ENCODE data around the gene HPS1. TPM values are rescaled to one million over a fixed set of nuclear protein-coding genes. Genes with fewer than 3 reads are reported as not detected.

The HPS1 gene
- total and polyA plus RNA-seq, 2 of the 4 experiments (the other 2 are of a cell fraction): 14.0 to 55.2 TPM

- H4K8ac ChIP-seq (ENCODE audit: low read depth in 2 of 2, low read length in 2 of 2): no peak overlapping the region; a peak in 1 of 4 replicates
- POLR2A ChIA-PET (ENCODE audit: unreplicated experiment): interaction anchor here (0.5 kb wide), 1 partner anchor 1012 kb away, joined by 4 read pairs; no protein-coding TSS in a partner anchor
- no peak for TF ChIP-seq CHD1 (IDR thresholded peaks at IDR 0.05; ENCODE audit: low read depth, low read length)
- no peak for TF ChIP-seq MAZ (IDR thresholded peaks at IDR 0.05; ENCODE audit: borderline replicate concordance, low read depth, low read length)
- TF ChIP-seq, protein P1, sequence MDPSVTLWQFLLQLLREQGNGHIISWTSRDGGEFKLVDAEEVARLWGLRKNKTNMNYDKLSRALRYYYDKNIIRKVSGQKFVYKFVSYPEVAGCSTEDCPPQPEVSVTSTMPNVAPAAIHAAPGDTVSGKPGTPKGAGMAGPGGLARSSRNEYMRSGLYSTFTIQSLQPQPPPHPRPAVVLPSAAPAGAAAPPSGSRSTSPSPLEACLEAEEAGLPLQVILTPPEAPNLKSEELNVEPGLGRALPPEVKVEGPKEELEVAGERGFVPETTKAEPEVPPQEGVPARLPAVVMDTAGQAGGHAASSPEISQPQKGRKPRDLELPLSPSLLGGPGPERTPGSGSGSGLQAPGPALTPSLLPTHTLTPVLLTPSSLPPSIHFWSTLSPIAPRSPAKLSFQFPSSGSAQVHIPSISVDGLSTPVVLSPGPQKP (IDR thresholded peaks at IDR 0.05; ENCODE audit: borderline replicate concordance, low read depth, low read length): no peak
- TF ChIP-seq NFE2L2 (IDR thresholded peaks at IDR 0.05; ENCODE audit: low read depth, low read length): no peak
- TF ChIP-seq RFX5 (IDR thresholded peaks at IDR 0.05; ENCODE audit: low read depth, low read length): no peak
- TF ChIP-seq CTCF (conservative IDR thresholded peaks at IDR 0.05; ENCODE audit: low read depth, low read length): no peak
- no peak for TF ChIP-seq RAD21 (IDR thresholded peaks at IDR 0.05; ENCODE audit: low read length)
- no peak for TF ChIP-seq RCOR1 (IDR thresholded peaks at IDR 0.05; ENCODE audit: insufficient replicate concordance, low read length)
- TF ChIP-seq SMC3 (IDR thresholded peaks at IDR 0.05; ENCODE audit: low read depth, low read length): no peak
- TF ChIP-seq MXI1 (IDR thresholded peaks at IDR 0.05; ENCODE audit: borderline replicate concordance, low read depth, low read length): no peak
- no peak for TF ChIP-seq MAFK (IDR thresholded peaks at IDR 0.05; ENCODE audit: low read depth, low read length)
- TF ChIP-seq USF2 (IDR thresholded peaks at IDR 0.05; ENCODE audit: low read depth, low read length): no peak
- TF ChIP-seq CEBPB (IDR thresholded peaks at IDR 0.05; ENCODE audit: low read depth, low read length): no peak
- TF ChIP-seq FOS (IDR thresholded peaks at IDR 0.05; ENCODE audit: low read depth, low read length): no peak
- TF ChIP-seq BHLHE40 (IDR thresholded peaks at IDR 0.05; ENCODE audit: low read depth, low read length): no peak
Measured at GRCh38 chr10:98411768-98412167, 35.0 kb downstream of the HPS1 start.

More at GRCh38 chr10:98411768-98412167, 35.0 kb downstream of the HPS1 start:
- Histone ChIP-seq H4K91ac (ENCODE audit: insufficient read depth, low read depth, low read length) (0 out of 2 replicates have a peak overlapping the region, but pooled peaks have one; percentile 5), H4K20me1 (ENCODE audit: insufficient read depth, low read length) (peaks cover 8% of the 10 kb centered on the region; the same call in 1 of the 2 replicates), H2AK5ac (ENCODE audit: low read depth, low read length) (no peak overlapping the region), H3K9me3 (ENCODE audit: control insufficient read depth, insufficient read depth, low read length) (no peaks in the 10 kb centered on the region), H3K56ac (ENCODE audit: extremely low read depth, insufficient read depth, low read length) (no peak overlapping the region), H3K14ac (replicated peaks; ENCODE audit: low read depth, low read length) (0 out of 2 replicates have a peak overlapping the region, but pooled peaks have one; percentile 4), H3K18ac (ENCODE audit: low read depth, low read length) (peak overlapping the region; percentile 20), H4K5ac (ENCODE audit: low read depth, low read length) (no peak overlapping the region), H3K79me1 (ENCODE audit: low read depth in 1 of 2, low read length in 2 of 2) (peaks cover 14 to 43% of the 10 kb centered on the region in 2 experiments; a peak in 3 of 4 replicates), H2AK9ac (replicated peaks; ENCODE audit: low read depth, low read length, poor library complexity) (peak overlapping the region; percentile 51), H2BK15ac (ENCODE audit: low read depth, low read length) (0 out of 3 replicates have a peak overlapping the region, but pooled peaks have one; percentile 14), H3K9ac (ENCODE audit: low read depth, low read length) (no peak overlapping the region), H3K4me2 (ENCODE audit: low read depth, low read length) (peak overlapping the region; percentile 9; the same call in 1 of the 2 replicates), H3K27ac (ENCODE audit: insufficient read depth, low read length) (peak overlapping the region; percentile 42; the same call in 1 of the 2 replicates), H2BK5ac (ENCODE audit: low read depth, low read length, poor library complexity, severe bottlenecking) (no peak overlapping the region), H3K27me3 (ENCODE audit: control insufficient read depth, insufficient read depth, low read length) (no peaks in the 10 kb centered on the region), H3K4me1 (ENCODE audit: control insufficient read depth, insufficient read depth, low read length) (peaks cover 30% of the 10 kb centered on the region), H2AFZ (replicated peaks; ENCODE audit: low read length, poor library complexity) (peak overlapping the region; percentile 55), H3K4me3 (ENCODE audit: insufficient read depth, low read depth, low read length) (no peak overlapping the region), H2BK120ac (ENCODE audit: low read depth, low read length) (no peak overlapping the region), H3K9me1 (ENCODE audit: insufficient read depth, low read length) (peaks cover 32% of the 10 kb centered on the region), H2BK20ac (ENCODE audit: low read depth, low read length) (no peak overlapping the region), H3K4ac (ENCODE audit: low read depth, low read length) (peak overlapping the region; percentile 41; the same call in 1 of the 2 replicates), H3K36me3 (ENCODE audit: control insufficient read depth, insufficient read depth, low read length) (peaks cover 7% of the 10 kb centered on the region; the same call in 1 of the 2 replicates), H3K23ac (ENCODE audit: low read depth, low read length) (0 out of 2 replicates have a peak overlapping the region, but pooled peaks have one; percentile 2)
- dilution Hi-C loops (cut with HindIII; ENCODE audit: low sequenced_read_pairs, unreplicated experiment): no loop called here
- BruUV-seq (replicated peaks): no TSS peak
- CTCF ChIA-PET: interaction anchor here (0.7 kb wide), 1 partner anchor 71 kb away, joined by 3 read pairs; no protein-coding TSS in a partner anchor
- 40% methylated on average over 1 of the region's 1 CpG; no CpG with 5 or more reads in 1 of the 2 experiments for WGBS, 2 experiments (ENCODE audit: extremely low coverage in 2 of 2, insufficient read length in 1 of 2)
- intact Hi-C loops (cut with micrococcal nuclease): loop anchor here (10.0 kb wide), 1 partner anchor 237 kb away; no protein-coding TSS in a partner anchor
- in situ Hi-C loops (cut with MboI; ENCODE audit: low sequenced_read_pairs): no loop called here
- DNase-seq (peak; percentile 61), ATAC-seq (ENCODE audit: low read depth) (peak; percentile 63)

Data from IMR-90 (cell line).